ENCODE measurements around the gene RGMB. TPM values are rescaled to one million over a fixed set of nuclear protein-coding genes. Genes with fewer than 3 reads are reported as not detected.

Gene RGMB
- total and polyA plus RNA-seq, 2 of the 13 experiments (the other 11 are each of a cell fraction or from before 2014, with no cell fraction given): 3.0 to 3.8 TPM

DNA sequence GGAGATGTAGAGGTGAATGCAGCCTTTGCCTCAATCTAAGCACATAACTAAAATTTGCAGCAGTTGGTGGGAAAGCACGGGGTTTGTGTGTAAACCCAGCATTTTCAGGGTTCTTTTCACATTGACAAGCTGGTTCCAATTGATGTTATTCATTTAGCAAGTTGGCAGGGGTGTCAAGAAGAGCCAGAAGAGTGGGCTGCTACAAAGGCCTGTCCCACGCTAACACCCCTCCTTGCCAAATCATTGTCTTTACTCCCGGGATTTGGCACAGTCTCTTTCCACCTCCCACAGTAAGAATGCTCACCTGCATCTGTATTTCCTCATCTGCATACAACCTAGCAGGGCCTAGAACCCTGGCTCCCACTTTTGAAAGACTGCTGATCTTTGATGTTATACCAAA is 11.8 kb downstream of the RGMB start:
- Histone ChIP-seq H3K9me3 (ENCODE audit: low read length) (no peaks in the 10 kb centered on the region), H3K36me3 (replicated peaks in 1 of 2; ENCODE audit: control insufficient read depth in 1 of 2, insufficient read depth in 2 of 2, low read length in 2 of 2) (peaks cover 12 to 30% of the 10 kb centered on the region in 2 experiments; a peak in 4 of 5 replicates), H3K27me3 (ENCODE audit: control insufficient read depth in 1 of 2, insufficient read depth in 2 of 2, low read length in 2 of 2) (no peaks in the 10 kb centered on the region), H3K4me1 (ENCODE audit: insufficient read depth, low read length) (peaks cover 9% of the 10 kb centered on the region), H3K9ac (ENCODE audit: insufficient read depth, low read depth, low read length) (no peak overlapping the region), H3K4me2 (ENCODE audit: low read depth, low read length) (no peak overlapping the region), H3K4me3 (replicated peaks in 1 of 3; ENCODE audit: insufficient read depth in 1 of 3, low read depth in 2 of 3, low read length in 3 of 3) (no peak overlapping the region), H3K79me2 (ENCODE audit: insufficient read depth, low read length) (peaks cover 13% of the 10 kb centered on the region), H3K27ac (ENCODE audit: extremely low read length, insufficient read depth, low read length) (no peak overlapping the region), H4K20me1 (ENCODE audit: insufficient read depth, low read length) (0 out of 2 replicates have a peak, but pooled peaks cover 3% of the 10 kb centered on the region), H2AFZ (ENCODE audit: low read length) (no peak overlapping the region)
- intact Hi-C loops (cut with micrococcal nuclease; ENCODE audit: unreplicated experiment) (no loop called here), in situ Hi-C loops (cut with HindIII; ENCODE audit: extremely low pct_ligation_motif_present, low pct_unique_long_range_greater_than_20kb) (no loop called here)
- ChIA-PET CTCF (ENCODE audit: low intra/inter-chr PET ratio, low total read pairs) (no interaction called here), POLR2A (no interaction called here)
- ATAC-seq (no peak), DNase-seq (ENCODE audit: low spot score) (no peak), FAIRE-seq (no peak)
- WGBS (ENCODE audit: low lambda C conversion rate): 96% methylated on average over 3 of the region's 3 CpGs
- BruUV-seq (replicated peaks): no TSS peak
- TF ChIP-seq ZNF432 (CRISPR knock-in tag; IDR thresholded peaks at IDR 0.05; ENCODE audit: borderline replicate concordance): no peak
- no peak for TF ChIP-seq RARA (CRISPR knock-in tag; IDR thresholded peaks at IDR 0.05)
- no peak for TF ChIP-seq TP53 (CRISPR knock-in tag; conservative IDR thresholded peaks at IDR 0.05)

DNA sequence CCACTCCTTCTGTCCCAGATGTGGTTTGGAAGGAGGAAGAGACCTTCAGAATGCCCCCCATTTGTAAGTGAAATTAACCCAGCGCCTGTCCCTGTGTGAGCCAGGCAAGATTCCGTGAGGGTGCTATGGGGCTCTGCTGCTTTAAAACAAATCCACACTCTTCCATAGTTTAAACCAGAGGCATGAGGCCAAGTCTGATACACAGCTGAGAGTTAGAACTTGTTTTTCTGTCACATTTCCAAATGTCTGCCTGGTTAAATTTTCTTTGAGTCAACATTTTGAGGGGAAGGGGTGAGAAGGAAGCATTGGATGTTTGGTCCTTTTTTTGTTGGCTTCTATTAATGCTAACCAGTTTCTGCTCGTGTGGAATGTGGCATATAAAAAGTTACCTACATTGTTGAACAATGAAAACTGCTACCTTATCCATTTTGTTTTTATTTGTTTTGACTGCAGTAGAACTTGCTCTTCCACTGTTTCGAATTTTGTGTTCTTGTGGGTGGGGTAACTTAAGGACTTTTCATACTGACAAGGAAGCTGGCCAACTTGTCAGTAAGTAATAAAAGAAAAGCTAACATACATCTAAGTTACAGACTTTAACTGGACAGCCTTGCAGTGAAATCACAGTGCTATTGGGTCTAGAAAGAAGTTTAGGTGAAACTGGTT is 12.9 kb downstream of the RGMB start:
- H3K27ac ChIP-seq (ENCODE audit: extremely low read length, insufficient read depth, low read length): no peak overlapping the region
- CTCF ChIA-PET (ENCODE audit: low intra/inter-chr PET ratio, low total read pairs): no interaction called here
- no peaks in the 10 kb centered on the region for H3K27me3 ChIP-seq (ENCODE audit: control insufficient read depth in 1 of 2, insufficient read depth in 2 of 2, low read length in 2 of 2)
- peaks cover 9 to 25% of the 10 kb centered on the region in 2 experiments; a peak in 4 of 5 replicates for H3K36me3 ChIP-seq (replicated peaks in 1 of 2; ENCODE audit: control insufficient read depth in 1 of 2, insufficient read depth in 2 of 2, low read length in 2 of 2)
- no peak for ATAC-seq
- H3K9ac ChIP-seq (ENCODE audit: insufficient read depth, low read depth, low read length): no peak overlapping the region
- DNase-seq (ENCODE audit: low spot score): no peak
- in situ Hi-C loops (cut with HindIII; ENCODE audit: extremely low pct_ligation_motif_present, low pct_unique_long_range_greater_than_20kb) (no loop called here), intact Hi-C loops (cut with micrococcal nuclease; ENCODE audit: unreplicated experiment) (no loop called here)
- H3K9me3 ChIP-seq (ENCODE audit: low read length): no peaks in the 10 kb centered on the region
- no peak overlapping the region for H3K4me2 ChIP-seq (ENCODE audit: low read depth, low read length)
- no TSS peak for BruUV-seq (replicated peaks)
- H4K20me1 ChIP-seq (ENCODE audit: insufficient read depth, low read length): 0 out of 2 replicates have a peak, but pooled peaks cover 2% of the 10 kb centered on the region
- H3K4me3 ChIP-seq (replicated peaks in 1 of 3; ENCODE audit: insufficient read depth in 1 of 3, low read depth in 2 of 3, low read length in 3 of 3): no peak overlapping the region
- POLR2A ChIA-PET: no interaction called here
- H3K79me2 ChIP-seq (ENCODE audit: insufficient read depth, low read length): peaks cover 6% of the 10 kb centered on the region
- 96% methylated on average over 4 of the region's 4 CpGs for WGBS (ENCODE audit: low lambda C conversion rate)
- no peaks in the 10 kb centered on the region for H3K4me1 ChIP-seq (ENCODE audit: insufficient read depth, low read length)
- TF ChIP-seq HDAC6 (IDR thresholded peaks at IDR 0.05; ENCODE audit: low read depth, low read length): no peak
- TF ChIP-seq MAX (IDR thresholded peaks at IDR 0.05): no peak
- no peak for TF ChIP-seq ZNF205 (CRISPR knock-in tag; IDR thresholded peaks at IDR 0.05)
- no peak for TF ChIP-seq ZNF879 (CRISPR knock-in tag; IDR thresholded peaks at IDR 0.05)
- no peak for TF ChIP-seq HIVEP1 (CRISPR knock-in tag; IDR thresholded peaks at IDR 0.05)
- TF ChIP-seq ZNF740 (CRISPR knock-in tag; IDR thresholded peaks at IDR 0.05): no peak
- no peak for TF ChIP-seq ZFP1 (CRISPR knock-in tag; IDR thresholded peaks at IDR 0.05)
- no peak for TF ChIP-seq RAD51 (IDR thresholded peaks at IDR 0.05; ENCODE audit: borderline replicate concordance)
- FAIRE-seq: no peak
- no peak overlapping the region for H2AFZ ChIP-seq (ENCODE audit: low read length)

Data from HepG2 (cell line).